Erythroblast (primary cell): ENCODE measurements around the gene ARHGEF6.

Experiments used
- GATA1 ChIP-seq: IDR thresholded peaks from 2 replicates; pipeline ENCODE4 v1.6.1; 2011; ENCODE audit warnings: low read depth, mild to moderate bottlenecking, control low read depth, low read length, moderate library complexity
- POLR2A ChIP-seq: IDR thresholded peaks from 2 replicates; pipeline ENCODE4 v1.6.1; 2011; ENCODE audit warnings: mild to moderate bottlenecking, low read length

- TF ChIP-seq POLR2A (no peak), GATA1 (no peak)
Measured at GRCh38 chrX:136789856-136790255, 9.1 kb upstream of the ARHGEF6 start.
